ENCODE measurements around the gene FOSB. TPM values are rescaled to one million over a fixed set of nuclear protein-coding genes. Genes with fewer than 3 reads are reported as not detected.
A peak's percentile ranks its signal among the peaks of the same experiment; 100 is the strongest.

Gene FOSB
- total and polyA plus RNA-seq, 9 of the 15 experiments (the other 6 are each of a cell fraction or from before 2014, with no cell fraction given): 0.11 to 2.7 (median 0.73) TPM

DNA sequence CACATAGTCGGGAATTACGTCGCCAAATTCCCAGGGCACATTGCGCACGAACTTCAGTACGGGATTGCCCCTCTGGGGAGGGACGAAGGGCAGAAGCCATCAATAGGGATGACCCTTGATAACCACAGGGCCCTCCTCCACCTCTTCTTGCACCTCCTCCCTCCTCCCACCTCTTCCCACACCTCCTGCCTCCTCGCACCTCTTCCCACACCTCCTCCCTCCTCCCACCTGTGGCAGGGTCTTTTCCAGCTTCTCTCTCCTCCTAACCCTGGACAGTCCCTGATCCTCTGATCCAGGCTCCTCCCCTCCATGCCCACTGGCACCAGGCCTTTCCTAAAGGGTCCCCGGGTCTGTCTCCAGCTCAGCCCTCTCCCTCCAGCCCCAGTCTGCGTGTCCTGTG lies 47.4 kb upstream of the FOSB start:
- in situ Hi-C loops (cut with MboI): no loop called here
- intact Hi-C loops (cut with micrococcal nuclease): no loop called here
- BruUV-seq (replicated peaks): no TSS peak
- Histone ChIP-seq H3K36me3 (ENCODE audit: control insufficient read depth, insufficient read depth, low read length) (peaks cover 55% of the 10 kb centered on the region; the same call in 2 of the 3 replicates), H3K4me1 (replicated peaks in 1 of 2; ENCODE audit: control insufficient read depth in 2 of 2, insufficient read depth in 2 of 2, low read length in 2 of 2) (peaks cover 16 to 54% of the 10 kb centered on the region in 2 experiments; a peak in 4 of 5 replicates), H2AFZ (ENCODE audit: low read depth, low read length) (no peak overlapping the region), H3K4me2 (ENCODE audit: insufficient read depth, low read length) (no peak overlapping the region), H4K20me1 (replicated peaks; ENCODE audit: control insufficient read depth, insufficient read depth, low read length) (no peaks in the 10 kb centered on the region), H3K9ac (ENCODE audit: insufficient read depth in 1 of 2, low read depth in 2 of 2, low read length in 2 of 2) (peak overlapping the region in 1 of 2 experiments; percentile 64; a peak in 2 of 4 replicates), H3K4me3 (no peak overlapping the region), H3K9me3 (replicated peaks; ENCODE audit: control insufficient read depth, insufficient read depth, low read depth, low read length) (no peaks in the 10 kb centered on the region), H3K9me1 (ENCODE audit: control insufficient read depth, insufficient read depth, low read length) (no peaks in the 10 kb centered on the region), H3K27me3 (ENCODE audit: control insufficient read depth in 2 of 2, insufficient read depth in 2 of 2, low read length in 2 of 2) (no peaks in the 10 kb centered on the region), H3K79me2 (ENCODE audit: control insufficient read depth, insufficient read depth, low read length) (peaks cover 24% of the 10 kb centered on the region), H3K27ac (ENCODE audit: extremely low read depth, low read depth, low read length) (no peak overlapping the region)
- WGBS (ENCODE audit: insufficient coverage, low coverage, missing lambda C conversion rate): 96% methylated on average over 6 of the region's 10 CpGs
- CTCF ChIA-PET (ENCODE audit: low intra/inter-chr PET ratio): no interaction called here
- TF ChIP-seq RBFOX2 (IDR thresholded peaks at IDR 0.05; ENCODE audit: low read depth, low read length) (0 out of 2 replicates have a peak, but pooled peaks have one; percentile 19), PCBP2 (IDR thresholded peaks at IDR 0.05; ENCODE audit: low read depth, low read length, poor library complexity, severe bottlenecking) (no peak), SUPT5H (IDR thresholded peaks at IDR 0.05) (0 out of 2 replicates have a peak, but pooled peaks have one; percentile 34), ZNF263 (CRISPR knock-in tag; IDR thresholded peaks at IDR 0.05; ENCODE audit: borderline replicate concordance) (peak; percentile 54; the same call in 1 of the 2 replicates), EGR1 (conservative IDR thresholded peaks at IDR 0.05) (peak; percentile 28; the same call in 1 of the 2 replicates), SAFB2 (IDR thresholded peaks at IDR 0.05; ENCODE audit: borderline replicate concordance, low read depth, low read length, severe bottlenecking) (no peak)
- DNase-seq (ENCODE audit: extremely low read depth in 1 of 4, low spot score in 3 of 4) (peak in 1 of 4 experiments; percentile 8), ATAC-seq (no peak), FAIRE-seq (no peak)
- POLR2A ChIA-PET: interaction anchor here (0.8 to 1.4 kb wide), 3 partner anchors 13 to 65 kb away, joined by 4 to 6 read pairs (median 4); no protein-coding TSS in a partner anchor
